Ramos (cell line): Measurements from ENCODE around the gene TCF7L1.

ENCODE experiments used
- in situ Hi-C: fragments of 300-500 bp; cut with MboI; formaldehyde crosslinking; loops from one replicate; pipeline ENCODE4 v1.14.3; 2022; ENCODE audit warnings: low sequenced_read_pairs; ENCODE audit not compliant: unreplicated experiment

The TCF7L1 gene

DNA sequence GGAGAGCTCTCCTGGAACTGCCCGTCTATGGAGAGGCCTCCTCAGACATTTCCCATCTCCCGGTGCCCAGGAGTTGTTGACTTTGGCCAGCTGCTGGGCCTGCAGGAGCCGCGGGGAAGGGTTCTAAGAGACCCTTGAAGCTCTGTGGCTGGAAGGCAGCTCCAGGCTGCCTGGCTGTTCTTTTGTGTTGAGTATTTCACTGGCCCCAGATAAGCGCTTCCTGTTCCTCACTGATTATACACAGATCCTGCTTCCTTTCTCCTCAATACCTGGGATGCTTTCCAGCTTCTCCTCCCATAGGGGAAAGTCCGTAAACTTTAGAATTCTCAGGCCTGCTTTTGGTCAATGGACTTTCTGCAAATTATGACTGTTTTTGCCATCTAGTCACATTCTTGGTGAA lies 136.8 kb downstream of the TCF7L1 start:
- in situ Hi-C loops = no loop called here

DNA sequence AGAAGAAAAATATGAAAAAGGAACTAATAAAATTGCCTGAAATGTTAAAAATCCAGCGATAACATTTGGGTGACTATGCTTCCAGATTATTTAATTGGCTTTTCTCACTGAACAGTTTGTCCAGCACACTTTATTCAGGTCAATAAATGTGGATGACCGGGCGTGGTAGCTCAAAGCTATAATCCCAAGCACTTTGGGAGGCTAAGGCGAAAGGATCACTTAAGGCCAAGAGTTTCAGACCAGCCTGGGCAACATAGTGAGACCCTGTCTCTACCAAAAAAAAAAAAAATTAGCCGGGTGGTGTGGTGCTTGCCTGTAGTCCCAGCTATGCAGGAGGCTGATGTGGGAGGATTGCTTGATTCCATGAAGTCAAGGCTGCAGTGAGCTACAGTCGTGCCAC lies 139.2 kb downstream of the TCF7L1 start:
- in situ Hi-C loops = no loop called here

GRCh38 chr2:85273738-85274731 lies 140.8 kb downstream of the TCF7L1 start:
- in situ Hi-C loops = no loop called here

GRCh38 chr2:85275984-85276540 lies 142.9 kb downstream of the TCF7L1 start:
- in situ Hi-C loops = no loop called here

- in situ Hi-C loops = no loop called here
Measured at GRCh38 chr2:85276571-85277118, 143.5 kb downstream of the TCF7L1 start.

DNA sequence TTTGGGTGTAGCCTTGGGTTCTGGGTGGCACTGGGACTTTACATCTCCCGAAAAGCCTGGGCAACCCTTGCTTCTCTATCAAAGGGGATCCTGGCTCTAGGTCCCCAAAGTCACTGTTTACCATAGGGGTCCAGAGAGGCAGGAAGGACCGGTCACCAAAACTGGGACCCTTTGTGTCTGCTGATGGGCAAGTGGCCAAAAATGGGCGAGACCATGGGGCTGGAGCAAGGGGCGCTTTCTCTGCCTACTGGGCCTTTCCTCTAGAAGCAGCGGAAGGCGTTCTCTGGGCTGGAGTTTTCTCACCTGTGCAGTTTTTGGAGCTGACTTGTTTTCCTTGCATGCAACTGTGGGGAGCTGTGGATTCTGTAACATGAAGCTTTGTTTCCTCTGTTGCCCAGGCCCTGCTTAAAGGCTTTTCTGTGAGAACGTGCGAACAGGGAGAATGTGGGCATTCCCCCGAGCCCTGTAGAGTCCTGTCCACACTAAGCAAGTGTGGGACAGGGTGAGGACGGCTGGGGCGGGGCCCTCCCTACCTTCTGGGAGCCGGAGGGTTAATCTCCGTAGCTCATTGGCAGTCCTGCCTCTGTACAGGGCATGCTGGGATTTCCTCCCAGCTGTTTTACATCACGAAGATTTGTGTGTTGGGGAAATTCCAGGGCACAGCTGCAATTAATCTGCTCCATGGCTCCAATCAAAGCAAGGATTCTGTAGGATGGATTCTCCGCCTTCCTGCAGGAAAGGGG lies 144.4 kb downstream of the TCF7L1 start:
- in situ Hi-C loops = no loop called here

DNA sequence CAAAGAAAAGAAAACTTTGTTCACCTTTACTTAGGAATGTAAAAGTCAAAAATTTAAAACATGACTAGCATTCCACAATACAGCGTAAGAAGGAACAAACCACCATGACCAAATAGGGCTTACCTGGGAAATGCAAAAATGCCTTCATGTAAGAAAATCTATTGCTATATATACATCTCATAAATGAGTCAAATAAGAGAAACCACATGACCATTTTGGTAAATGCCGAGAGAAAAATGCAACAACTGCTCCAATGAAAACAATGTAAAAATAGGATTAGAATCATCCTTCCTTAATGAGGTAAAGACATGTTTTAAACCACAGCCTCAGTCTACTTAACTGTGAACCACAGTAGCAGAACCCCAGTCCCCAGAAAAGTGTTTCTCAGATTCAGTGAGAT lies 145.2 kb downstream of the TCF7L1 start:
- in situ Hi-C loops = no loop called here

DNA sequence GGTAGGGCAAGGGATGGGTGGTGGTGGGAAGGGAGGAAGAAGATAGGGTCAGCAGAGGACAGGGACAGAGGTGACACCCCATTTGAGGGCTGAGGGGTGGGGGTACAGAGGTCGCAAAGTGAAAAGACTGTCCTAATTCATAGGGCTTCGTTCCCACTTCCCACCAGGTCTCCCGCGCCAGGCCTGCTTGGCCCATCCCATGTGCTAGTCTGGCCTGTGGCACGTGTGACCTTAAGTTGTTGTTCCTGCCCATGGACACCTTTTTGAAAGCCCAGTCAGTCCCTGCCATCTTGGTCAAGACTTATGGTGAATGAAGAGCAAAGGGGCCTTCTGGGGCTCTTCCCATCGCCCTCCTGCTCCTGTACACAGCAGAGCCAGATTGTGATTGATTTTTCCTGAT lies 148.4 kb downstream of the TCF7L1 start:
- in situ Hi-C loops = loop anchor here (10.0 kb wide), 1 partner anchor 787 kb away; no protein-coding TSS in a partner anchor

- in situ Hi-C loops = loop anchor here (10.0 kb wide), 1 partner anchor 788 kb away; no protein-coding TSS in a partner anchor
Measured at GRCh38 chr2:85282914-85283313, 149.7 kb downstream of the TCF7L1 start.

- in situ Hi-C loops = loop anchor here (10.0 kb wide), 1 partner anchor 789 kb away; no protein-coding TSS in a partner anchor
Measured at GRCh38 chr2:85283641-85284040, 150.4 kb downstream of the TCF7L1 start.

DNA sequence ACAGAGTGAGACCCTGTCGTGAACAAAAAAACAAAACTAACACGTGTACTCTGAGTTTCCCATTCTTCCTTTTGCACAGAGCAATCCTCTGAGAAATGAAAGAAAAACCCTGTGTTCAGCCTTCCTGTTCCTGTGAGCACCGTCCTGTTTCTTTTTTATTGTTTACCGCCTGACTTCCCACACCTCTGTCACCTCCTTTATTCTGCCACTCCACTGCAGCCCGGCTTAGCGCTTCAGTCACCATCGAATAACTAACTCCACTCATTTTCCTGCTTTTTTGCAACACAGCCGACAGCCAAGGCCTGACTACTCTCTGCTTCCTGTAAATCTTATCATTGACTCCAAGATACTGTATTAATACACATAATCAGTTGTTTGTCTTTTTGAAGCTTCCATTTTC lies 153.7 kb downstream of the TCF7L1 start:
- in situ Hi-C loops = loop anchor here (10.0 kb wide), 1 partner anchor 792 kb away; no protein-coding TSS in a partner anchor

DNA sequence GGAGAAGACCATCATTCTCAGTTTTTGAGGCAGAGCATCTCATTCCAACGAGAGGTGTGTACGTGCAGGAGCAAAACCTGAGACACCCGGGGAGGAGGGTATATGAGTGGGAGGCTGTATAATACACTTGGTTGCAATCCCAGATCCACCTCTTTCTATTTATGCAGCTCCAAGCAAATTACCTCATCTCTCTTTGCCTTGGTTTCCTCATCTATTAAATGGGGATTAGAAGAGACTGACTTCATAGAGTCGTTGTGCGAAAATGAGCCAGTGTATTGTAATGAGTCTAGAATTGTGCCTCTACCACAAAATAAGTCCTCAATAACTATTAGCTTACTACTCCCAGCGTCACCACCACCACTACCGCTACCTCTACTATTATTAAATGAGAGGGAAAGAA lies 154.5 kb downstream of the TCF7L1 start:
- in situ Hi-C loops = loop anchor here (10.0 kb wide), 1 partner anchor 793 kb away; no protein-coding TSS in a partner anchor

DNA sequence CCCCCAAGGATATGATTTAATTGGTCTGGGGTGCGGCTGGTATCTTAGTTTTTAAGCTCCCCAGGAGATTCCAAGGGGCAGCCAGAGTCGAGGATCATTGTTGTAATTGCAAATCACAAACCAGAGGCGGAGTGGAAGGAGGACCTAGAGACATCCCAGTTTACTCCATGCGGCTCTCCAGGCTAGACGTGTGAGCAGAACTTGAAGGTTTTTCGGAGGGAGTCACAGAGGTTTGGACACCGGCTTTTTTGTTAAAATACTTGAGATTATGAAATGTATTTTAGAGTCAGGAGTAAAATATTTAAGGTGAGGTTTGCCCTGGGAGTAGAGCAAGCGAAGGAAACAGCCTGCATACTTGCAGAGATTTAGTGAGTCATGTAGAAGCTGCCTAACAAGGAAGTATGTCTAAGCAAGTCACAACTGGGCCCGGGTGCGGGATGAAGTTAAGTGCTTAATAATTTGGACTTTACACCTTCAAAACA lies 155.1 kb downstream of the TCF7L1 start:
- in situ Hi-C loops = loop anchor here (10.0 kb wide), 1 partner anchor 793 kb away; no protein-coding TSS in a partner anchor

DNA sequence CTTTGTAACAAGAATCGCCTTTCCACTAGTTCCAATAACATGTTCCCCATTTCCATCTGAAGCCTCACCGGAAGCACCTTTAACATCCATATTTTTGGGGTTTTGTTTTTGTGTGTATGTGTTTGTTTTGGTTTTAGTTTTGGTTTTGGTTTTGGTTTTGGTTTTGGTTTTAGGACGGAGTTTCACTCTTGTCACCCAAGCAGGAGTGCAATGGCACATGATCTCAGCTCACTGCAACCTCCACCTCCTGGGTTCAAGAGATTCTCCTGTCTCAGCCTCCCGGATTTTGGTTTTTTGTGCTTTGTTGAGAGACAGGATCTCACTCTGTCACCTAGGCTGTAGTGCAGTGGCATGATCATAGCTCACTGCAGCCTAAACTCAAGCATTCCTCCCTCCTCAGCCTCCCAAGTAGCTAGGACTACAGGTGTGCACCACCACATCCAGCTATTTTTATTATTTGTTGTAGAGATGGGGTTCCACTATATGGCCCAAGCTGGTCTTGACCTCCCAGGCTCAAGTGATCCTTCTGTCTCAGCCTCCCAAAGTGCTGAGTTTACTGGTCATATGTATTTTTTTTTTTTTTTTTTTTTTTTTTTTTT lies 158.3 kb downstream of the TCF7L1 start:
- in situ Hi-C loops = loop anchor here (10.0 kb wide), 1 partner anchor 367 kb away; no protein-coding TSS in a partner anchor

GRCh38 chr2:85302121-85302520 lies 168.9 kb downstream of the TCF7L1 start:
- in situ Hi-C loops = no loop called here

DNA sequence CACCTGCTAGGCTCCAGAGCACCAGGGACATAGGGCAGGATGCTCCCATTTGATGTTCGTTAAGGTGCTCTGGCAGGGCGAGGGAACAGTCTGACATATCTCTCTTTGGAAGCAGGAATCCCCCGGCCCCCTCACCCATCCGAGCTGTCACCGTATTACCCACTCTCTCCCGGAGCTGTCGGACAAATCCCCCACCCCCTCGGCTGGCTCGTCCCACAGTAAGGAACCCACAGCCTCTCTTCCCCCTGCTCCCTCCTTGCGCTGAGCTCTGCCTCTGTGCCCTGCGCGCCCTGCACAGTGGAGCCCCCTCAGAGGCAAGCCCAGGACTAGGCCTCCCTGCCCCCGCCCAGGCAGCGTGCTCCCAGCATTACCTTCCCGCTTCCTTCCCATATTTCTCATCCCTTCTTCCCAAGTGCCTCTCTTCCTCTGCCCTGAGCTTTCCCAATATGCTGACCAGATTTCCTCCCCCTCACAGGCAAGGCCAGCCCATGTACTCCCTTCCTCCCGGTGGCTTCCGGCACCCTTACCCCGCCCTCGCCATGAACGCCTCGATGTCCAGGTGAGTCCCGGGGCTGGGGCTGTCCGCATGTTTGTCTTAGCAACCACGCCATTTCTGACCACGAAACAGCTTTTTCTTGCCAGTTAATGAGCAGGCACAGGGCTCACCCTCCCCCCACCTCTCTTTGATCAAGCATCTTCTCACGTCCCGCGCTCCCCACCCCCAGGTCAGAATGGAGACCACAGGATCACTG lies 170.8 kb downstream of the TCF7L1 start:
- in situ Hi-C loops = no loop called here

DNA sequence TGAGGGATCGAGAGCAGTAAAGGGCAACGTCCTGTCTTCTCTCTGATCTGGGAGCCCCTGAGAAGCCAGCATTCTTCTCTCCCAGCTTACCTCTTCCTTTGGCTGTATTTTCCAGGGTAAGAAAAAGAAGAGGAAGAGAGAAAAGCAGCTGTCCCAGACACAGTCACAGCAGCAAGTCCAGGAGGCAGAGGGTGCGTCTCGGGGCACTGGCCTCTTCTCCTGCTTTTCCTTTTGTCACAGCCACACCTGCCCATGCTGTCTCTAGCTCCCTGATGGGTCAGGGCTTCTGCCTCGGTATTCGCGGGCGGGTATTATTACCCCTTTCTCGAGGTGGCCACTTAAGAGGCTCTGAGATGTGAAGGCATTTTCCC lies 174.3 kb downstream of the TCF7L1 start:
- in situ Hi-C loops = no loop called here

- in situ Hi-C loops = no loop called here
Measured at GRCh38 chr2:85308201-85308600, 175.0 kb downstream of the TCF7L1 start.
